Lower leg skin (tissue), 3 donors: ENCODE measurements around the gene GPR151.

Experiments used
- POLR2A ChIP-seq, 2 donors: fragments of 450-650 bp; IDR thresholded peaks; one replicate each; pipeline ENCODE4 v1.6.1; 2016 to 2017; ENCODE audit warnings: antibody characterized with exemption in 2 of 2, mild to moderate bottlenecking in 1 of 2, moderate library complexity in 1 of 2
- TF ChIP-seq, protein P1 (sequence below), 3 donors: fragments of 450-650 bp; IDR thresholded peaks; one replicate each; pipeline ENCODE4 v1.5.1; 2016; ENCODE audit warnings: antibody characterized with exemption in 3 of 3, mild to moderate bottlenecking in 3 of 3, moderate library complexity in 2 of 3

DNA sequence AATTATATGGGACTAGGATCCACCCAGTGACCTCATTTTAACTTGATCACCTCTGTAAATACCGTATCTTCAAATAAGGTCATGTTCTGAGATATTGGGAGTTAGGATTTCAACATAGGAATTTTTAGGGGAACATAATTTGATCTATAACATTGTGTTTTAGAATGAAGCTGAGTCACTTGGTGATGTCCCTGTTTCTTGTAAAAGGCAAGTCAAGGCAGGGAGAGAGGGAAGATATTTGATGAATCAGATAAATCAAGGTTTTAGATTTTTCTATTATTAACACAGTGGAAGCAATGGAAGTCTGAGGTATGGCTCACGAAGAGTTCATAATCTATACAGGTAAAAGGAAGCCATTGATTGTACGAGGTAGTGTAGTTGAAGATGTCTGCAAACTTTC, 11.8 kb upstream of the GPR151 start:
- no peak for TF ChIP-seq POLR2A (IDR thresholded peaks at IDR 0.05)
- TF ChIP-seq, protein P1, sequence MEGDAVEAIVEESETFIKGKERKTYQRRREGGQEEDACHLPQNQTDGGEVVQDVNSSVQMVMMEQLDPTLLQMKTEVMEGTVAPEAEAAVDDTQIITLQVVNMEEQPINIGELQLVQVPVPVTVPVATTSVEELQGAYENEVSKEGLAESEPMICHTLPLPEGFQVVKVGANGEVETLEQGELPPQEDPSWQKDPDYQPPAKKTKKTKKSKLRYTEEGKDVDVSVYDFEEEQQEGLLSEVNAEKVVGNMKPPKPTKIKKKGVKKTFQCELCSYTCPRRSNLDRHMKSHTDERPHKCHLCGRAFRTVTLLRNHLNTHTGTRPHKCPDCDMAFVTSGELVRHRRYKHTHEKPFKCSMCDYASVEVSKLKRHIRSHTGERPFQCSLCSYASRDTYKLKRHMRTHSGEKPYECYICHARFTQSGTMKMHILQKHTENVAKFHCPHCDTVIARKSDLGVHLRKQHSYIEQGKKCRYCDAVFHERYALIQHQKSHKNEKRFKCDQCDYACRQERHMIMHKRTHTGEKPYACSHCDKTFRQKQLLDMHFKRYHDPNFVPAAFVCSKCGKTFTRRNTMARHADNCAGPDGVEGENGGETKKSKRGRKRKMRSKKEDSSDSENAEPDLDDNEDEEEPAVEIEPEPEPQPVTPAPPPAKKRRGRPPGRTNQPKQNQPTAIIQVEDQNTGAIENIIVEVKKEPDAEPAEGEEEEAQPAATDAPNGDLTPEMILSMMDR (IDR thresholded peaks at IDR 0.05) = no peak
